BLaER1 (cell line): ENCODE data around the gene PPP1R1C.

Experiments
- H3K27ac ChIP-seq: shearing (Covaris generic); formaldehyde crosslinking; 2 replicates; pipeline ENCODE4 v1.8.1; 2022
- H3K27me3 ChIP-seq: shearing (Covaris generic); formaldehyde crosslinking; 2 replicates; pipeline ENCODE4 v1.8.1; 2022
- H3K36me3 ChIP-seq: shearing (Covaris generic); formaldehyde crosslinking; 2 replicates; pipeline ENCODE4 v1.8.1; 2022
- H3K4me1 ChIP-seq: shearing (Covaris generic); formaldehyde crosslinking; 2 replicates; pipeline ENCODE4 v1.8.1; 2022
- H3K4me2 ChIP-seq: shearing (Covaris generic); formaldehyde crosslinking; 2 replicates; pipeline ENCODE4 v1.8.1; 2022
- H3K4me3 ChIP-seq: shearing (Covaris generic); formaldehyde crosslinking; 2 replicates; pipeline ENCODE4 v1.8.1; 2022
- H3K9ac ChIP-seq: shearing (Covaris generic); formaldehyde crosslinking; 2 replicates; pipeline ENCODE4 v1.8.1; 2022
- H3K9me3 ChIP-seq: shearing (Covaris generic); formaldehyde crosslinking; 2 replicates; pipeline ENCODE4 v1.8.1; 2022
- H4K20me1 ChIP-seq: shearing (Covaris generic); formaldehyde crosslinking; 2 replicates; pipeline ENCODE4 v1.8.1; 2022
- Cebpa-rat ChIP-seq: shearing (Covaris generic); IDR thresholded peaks from 2 replicates; pipeline ENCODE4 v1.8.1; 2022

The PPP1R1C gene

DNA sequence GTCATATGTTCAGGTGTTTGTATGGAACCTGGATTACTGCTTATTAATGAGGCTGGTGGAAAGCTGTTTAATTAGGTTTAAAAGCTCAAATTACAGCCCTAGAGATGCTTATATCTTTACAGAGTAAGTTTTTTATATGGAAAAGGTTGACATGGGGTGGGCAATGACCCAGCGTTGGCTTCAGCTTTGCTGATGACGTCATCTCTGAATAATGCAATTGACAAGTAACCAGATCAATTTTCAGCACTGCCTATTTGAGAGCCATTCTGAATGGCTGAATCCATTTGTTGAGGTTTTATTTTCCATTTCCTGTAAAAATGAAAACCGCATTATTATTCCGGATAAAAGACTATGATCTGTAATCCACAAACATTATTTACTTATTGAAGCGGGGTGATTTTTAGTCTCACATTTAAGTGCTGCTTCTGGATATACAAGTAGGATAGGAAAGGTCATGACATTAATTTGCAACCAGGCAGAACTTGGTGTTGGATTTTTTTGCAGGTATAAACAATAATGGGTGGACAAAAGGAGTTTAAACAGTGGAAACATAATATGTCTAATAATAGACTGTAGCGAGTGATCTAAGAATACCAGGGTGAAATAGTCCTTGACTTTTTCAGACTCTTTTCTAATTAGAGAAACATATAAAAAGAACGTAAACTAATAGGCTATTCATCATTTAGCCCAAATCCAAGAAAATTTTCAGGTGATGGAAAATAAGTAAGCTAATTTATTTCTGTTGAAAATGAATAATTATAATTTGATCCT, 2.7 kb downstream of the PPP1R1C start:
- Histone ChIP-seq H3K4me3 (no peak overlapping the region), H3K4me2 (no peak overlapping the region), H3K36me3 (no peaks in the 10 kb centered on the region), H3K9me3 (no peaks in the 10 kb centered on the region), H3K9ac (no peak overlapping the region), H3K27me3 (no peaks in the 10 kb centered on the region), H3K27ac (no peak overlapping the region), H3K4me1 (no peaks in the 10 kb centered on the region), H4K20me1 (no peaks in the 10 kb centered on the region)
- TF ChIP-seq Cebpa-rat = no peak

DNA sequence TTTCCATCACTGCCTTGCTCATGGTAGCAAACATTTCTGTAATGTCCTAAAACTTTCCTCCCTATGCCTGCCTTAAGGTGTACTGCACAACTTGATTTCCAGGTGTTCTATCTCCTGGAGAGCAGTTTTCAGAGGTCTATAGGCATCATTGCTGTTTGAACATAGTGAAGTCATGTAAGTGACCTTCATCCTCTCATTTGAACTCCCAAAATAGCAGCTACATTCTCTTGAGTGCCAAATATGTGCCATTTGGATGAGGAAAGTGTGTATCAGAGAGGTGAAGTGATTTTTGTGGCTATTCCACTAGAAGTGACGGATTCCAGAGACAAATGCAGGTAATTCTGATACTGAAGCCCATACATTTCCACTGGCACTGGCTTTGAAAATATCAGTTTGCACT, 3.4 kb downstream of the PPP1R1C start:
- Histone ChIP-seq H3K27me3 (no peaks in the 10 kb centered on the region), H3K36me3 (no peaks in the 10 kb centered on the region), H3K4me3 (no peak overlapping the region), H3K4me2 (no peak overlapping the region), H3K9me3 (no peaks in the 10 kb centered on the region), H3K9ac (no peak overlapping the region), H3K4me1 (no peaks in the 10 kb centered on the region), H4K20me1 (no peaks in the 10 kb centered on the region), H3K27ac (no peak overlapping the region)
- TF ChIP-seq Cebpa-rat = no peak

- H3K36me3 ChIP-seq = no peaks in the 10 kb centered on the region
- no peak overlapping the region for H3K4me2 ChIP-seq
- H4K20me1 ChIP-seq = no peaks in the 10 kb centered on the region
- TF ChIP-seq Cebpa-rat = no peak
- H3K4me1 ChIP-seq = no peaks in the 10 kb centered on the region
- H3K9me3 ChIP-seq = no peaks in the 10 kb centered on the region
- H3K9ac ChIP-seq = no peak overlapping the region
- H3K27ac ChIP-seq = no peak overlapping the region
- no peaks in the 10 kb centered on the region for H3K27me3 ChIP-seq
- H3K4me3 ChIP-seq = no peak overlapping the region
Observed at GRCh38 chr2:181991171-181991885, 5.7 kb downstream of the PPP1R1C start.

DNA sequence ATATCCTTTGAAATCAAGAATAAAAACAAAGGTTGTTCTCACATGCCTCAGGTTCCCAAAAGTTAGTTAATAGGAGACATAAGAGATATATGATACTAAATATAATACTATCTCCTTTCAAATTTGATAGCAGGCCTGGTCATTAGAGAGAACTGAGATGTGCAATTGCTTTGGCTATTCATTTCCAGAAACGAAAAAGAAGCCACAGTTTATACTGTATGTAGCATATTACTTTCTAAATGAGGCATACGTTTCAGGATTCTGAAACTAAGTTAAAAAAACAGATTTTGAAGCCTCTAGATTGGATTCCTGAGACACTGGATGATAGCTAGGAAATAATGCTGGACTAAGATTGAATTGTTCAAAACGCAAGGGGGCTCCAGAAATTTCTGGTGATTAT, 7.1 kb downstream of the PPP1R1C start:
- Histone ChIP-seq H3K36me3 (no peaks in the 10 kb centered on the region), H3K9me3 (no peaks in the 10 kb centered on the region), H4K20me1 (no peaks in the 10 kb centered on the region), H3K4me2 (no peak overlapping the region), H3K27me3 (no peaks in the 10 kb centered on the region), H3K4me1 (no peaks in the 10 kb centered on the region), H3K9ac (no peak overlapping the region), H3K27ac (no peak overlapping the region), H3K4me3 (no peak overlapping the region)
- TF ChIP-seq Cebpa-rat = no peak

DNA sequence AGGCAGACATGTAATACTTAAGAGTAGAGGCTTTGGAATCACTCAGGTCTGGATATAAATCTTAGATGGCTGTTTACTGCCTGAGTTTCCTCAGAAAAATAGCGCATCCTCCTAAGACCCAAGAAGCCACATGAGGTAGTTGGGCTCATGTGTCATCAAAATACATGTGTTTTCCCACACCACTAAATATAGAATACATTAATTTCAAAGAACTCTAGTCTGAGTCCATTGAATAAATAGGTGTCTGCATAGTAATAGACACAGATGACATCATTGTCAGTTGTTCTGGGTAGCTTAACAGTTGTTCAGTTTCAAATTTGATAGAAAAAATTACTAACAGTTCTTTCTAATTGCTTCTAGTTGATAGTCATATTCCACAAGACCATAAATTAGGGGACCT, 9.6 kb downstream of the PPP1R1C start:
- TF ChIP-seq Cebpa-rat = no peak
- Histone ChIP-seq H3K9me3 (no peaks in the 10 kb centered on the region), H4K20me1 (no peaks in the 10 kb centered on the region), H3K4me1 (no peaks in the 10 kb centered on the region), H3K27me3 (no peaks in the 10 kb centered on the region), H3K4me3 (no peak overlapping the region), H3K27ac (no peak overlapping the region), H3K9ac (no peak overlapping the region), H3K36me3 (no peaks in the 10 kb centered on the region), H3K4me2 (no peak overlapping the region)

DNA sequence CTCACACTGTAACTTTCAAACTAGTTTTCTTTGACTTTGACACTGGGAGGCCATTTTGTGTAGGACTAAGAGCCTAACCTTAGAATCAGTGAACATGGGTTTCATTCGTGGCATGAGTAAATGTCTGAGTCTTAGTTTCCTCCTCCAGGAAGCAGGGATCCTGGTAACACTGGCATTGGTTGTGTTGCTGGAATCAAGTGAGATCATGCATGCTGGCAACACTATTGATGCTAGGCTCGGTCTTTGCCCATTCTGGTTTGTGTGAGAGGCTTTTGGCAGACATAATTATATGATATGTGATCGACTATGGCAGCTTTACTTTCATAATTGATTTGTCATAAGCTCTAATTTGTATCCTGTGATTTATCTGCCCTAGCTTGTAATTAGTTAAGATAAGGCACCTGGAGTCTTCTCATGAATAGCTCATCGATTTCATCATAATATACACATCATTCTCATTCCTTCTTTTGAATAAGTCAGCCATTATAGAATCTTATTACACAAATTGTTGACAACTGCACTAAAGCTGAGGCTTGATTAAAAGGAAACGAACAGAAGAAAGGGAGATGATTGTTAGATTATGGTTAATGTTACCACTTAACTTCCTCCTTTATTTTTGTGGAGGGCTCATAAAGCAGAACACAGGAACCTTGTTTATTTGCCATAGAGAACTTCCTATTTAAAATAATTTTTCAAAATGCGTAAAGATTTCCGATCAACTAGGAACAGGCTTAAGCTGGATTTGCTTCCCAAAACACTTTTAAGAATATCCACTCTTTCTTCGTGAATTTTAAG, 12.6 kb downstream of the PPP1R1C start:
- H3K4me2 ChIP-seq = no peak overlapping the region
- H3K27ac ChIP-seq = no peak overlapping the region
- no peak for TF ChIP-seq Cebpa-rat
- no peak overlapping the region for H3K4me3 ChIP-seq
- no peaks in the 10 kb centered on the region for H3K27me3 ChIP-seq
- no peaks in the 10 kb centered on the region for H3K4me1 ChIP-seq
- no peaks in the 10 kb centered on the region for H4K20me1 ChIP-seq
- H3K36me3 ChIP-seq = no peaks in the 10 kb centered on the region
- no peak overlapping the region for H3K9ac ChIP-seq
- no peaks in the 10 kb centered on the region for H3K9me3 ChIP-seq

DNA sequence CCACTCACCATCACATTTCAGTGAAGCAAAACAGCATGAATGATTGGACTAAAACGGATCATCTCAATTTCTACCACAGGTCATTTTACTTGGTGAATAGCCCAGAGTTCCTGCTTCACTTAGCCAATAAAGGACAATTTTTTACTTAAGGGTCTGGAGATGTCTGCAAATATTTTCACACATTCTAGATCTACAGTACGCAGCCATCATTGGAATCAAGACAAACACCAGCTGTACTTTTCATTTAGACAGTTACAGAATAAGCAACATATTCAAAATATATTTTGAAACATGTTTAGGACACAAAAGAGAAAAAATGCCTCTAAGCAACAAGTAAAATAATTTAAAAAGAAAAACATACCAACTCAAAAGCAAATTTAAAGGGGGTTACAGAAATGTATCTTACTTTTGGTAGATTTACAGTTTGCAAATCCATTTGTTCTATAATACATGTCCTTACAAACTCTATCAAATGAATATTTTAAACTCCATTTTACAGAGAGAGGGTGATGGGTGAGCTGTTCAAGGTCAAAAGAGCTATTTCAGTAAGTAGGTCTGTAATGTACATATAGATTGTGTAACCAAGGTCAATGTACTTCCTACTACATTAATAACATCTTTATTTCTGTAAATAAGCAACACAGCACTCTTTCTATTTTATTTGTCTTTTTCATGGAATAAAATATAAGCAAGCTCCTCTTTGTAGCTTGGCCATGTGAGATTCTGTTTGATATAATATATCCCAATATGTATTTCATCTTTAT, 13.4 kb downstream of the PPP1R1C start:
- Histone ChIP-seq H3K9me3 (no peaks in the 10 kb centered on the region), H3K4me1 (no peaks in the 10 kb centered on the region), H4K20me1 (no peaks in the 10 kb centered on the region), H3K4me2 (no peak overlapping the region), H3K27ac (no peak overlapping the region), H3K36me3 (no peaks in the 10 kb centered on the region), H3K9ac (no peak overlapping the region), H3K4me3 (no peak overlapping the region), H3K27me3 (no peaks in the 10 kb centered on the region)
- TF ChIP-seq Cebpa-rat = no peak

GRCh38 chr2:181999911-182000310, 14.3 kb downstream of the PPP1R1C start:
- Histone ChIP-seq H3K4me2 (no peak overlapping the region), H3K27ac (no peak overlapping the region)
- TF ChIP-seq Cebpa-rat = no peak

GRCh38 chr2:182004945-182005520, 19.4 kb downstream of the PPP1R1C start:
- Histone ChIP-seq H3K4me1 (no peaks in the 10 kb centered on the region), H3K27me3 (no peaks in the 10 kb centered on the region), H3K9me3 (no peaks in the 10 kb centered on the region), H3K4me2 (no peak overlapping the region), H4K20me1 (no peaks in the 10 kb centered on the region), H3K36me3 (no peaks in the 10 kb centered on the region), H3K27ac (no peak overlapping the region), H3K4me3 (no peak overlapping the region), H3K9ac (no peak overlapping the region)
- TF ChIP-seq Cebpa-rat = no peak

More at GRCh38 chr2:181999911-182000310, 14.3 kb downstream of the PPP1R1C start:
- Histone ChIP-seq H4K20me1 (no peaks in the 10 kb centered on the region), H3K9ac (no peak overlapping the region), H3K36me3 (no peaks in the 10 kb centered on the region), H3K4me3 (no peak overlapping the region), H3K27me3 (no peaks in the 10 kb centered on the region), H3K9me3 (no peaks in the 10 kb centered on the region), H3K4me1 (no peaks in the 10 kb centered on the region)
